ENCODE data around the gene ATAD2B.

The ATAD2B gene

GRCh38 chr2:23720705-23721453 lies 206.0 kb downstream of the ATAD2B start:
- TF ChIP-seq ZFP30 (CRISPR knock-in tag; IDR thresholded peaks at IDR 0.05) (no peak), CREB5 (CRISPR knock-in tag; IDR thresholded peaks at IDR 0.05; ENCODE audit: low read depth) (no peak), CSRNP3 (CRISPR knock-in tag; IDR thresholded peaks at IDR 0.05) (no peak), ZNF70 (CRISPR knock-in tag; IDR thresholded peaks at IDR 0.05) (no peak), ZNF565 (CRISPR knock-in tag; conservative IDR thresholded peaks at IDR 0.05; ENCODE audit: low read depth) (no peak), POU6F1 (CRISPR knock-in tag; IDR thresholded peaks at IDR 0.05; ENCODE audit: borderline replicate concordance, low read depth) (no peak)

GRCh38 chr2:23719716-23720115 lies 207.2 kb downstream of the ATAD2B start:
- TF ChIP-seq ZFP30 (CRISPR knock-in tag; IDR thresholded peaks at IDR 0.05) (no peak), TOX (CRISPR knock-in tag; IDR thresholded peaks at IDR 0.05; ENCODE audit: borderline replicate concordance) (no peak), OSR1 (CRISPR knock-in tag; IDR thresholded peaks at IDR 0.05) (no peak), GLIS3 (CRISPR knock-in tag; IDR thresholded peaks at IDR 0.05) (no peak)
- no peak for ATAC-seq

More at GRCh38 chr2:23720705-23721453, 206.0 kb downstream of the ATAD2B start:
- no peak; the same call in 2 of the 3 replicates for ATAC-seq

GRCh38 chr2:23718931-23719700 lies 207.8 kb downstream of the ATAD2B start:
- ATAC-seq = no peak
- TF ChIP-seq SNAI2 (CRISPR knock-in tag; IDR thresholded peaks at IDR 0.05) (no peak), ISL1 (CRISPR knock-in tag; IDR thresholded peaks at IDR 0.05) (no peak)

- TF ChIP-seq ZFP30 (CRISPR knock-in tag; IDR thresholded peaks at IDR 0.05) = no peak
- no peak for TF ChIP-seq TCF4 (CRISPR knock-in tag; IDR thresholded peaks at IDR 0.05; ENCODE audit: borderline replicate concordance)
- no peak for TF ChIP-seq TSHZ2 (CRISPR knock-in tag; IDR thresholded peaks at IDR 0.05)
- no peak for TF ChIP-seq GLIS3 (CRISPR knock-in tag; IDR thresholded peaks at IDR 0.05)
- TF ChIP-seq CSRNP3 (CRISPR knock-in tag; IDR thresholded peaks at IDR 0.05) = no peak
- ATAC-seq = no peak
Measured at GRCh38 chr2:23713351-23713750, 213.6 kb downstream of the ATAD2B start.

- no peak for TF ChIP-seq RARB (CRISPR knock-in tag; IDR thresholded peaks at IDR 0.05)
- TF ChIP-seq TOX (CRISPR knock-in tag; IDR thresholded peaks at IDR 0.05; ENCODE audit: borderline replicate concordance) = no peak
- TF ChIP-seq OSR1 (CRISPR knock-in tag; IDR thresholded peaks at IDR 0.05) = no peak
- no peak for TF ChIP-seq ZNF8 (CRISPR knock-in tag; IDR thresholded peaks at IDR 0.05)
- no peak for ATAC-seq
Measured at GRCh38 chr2:23712756-23713151, 214.2 kb downstream of the ATAD2B start.
